GM12891 (cell line): ENCODE data around the gene E2F6.

Experiments
- DNase-seq: peaks from one replicate; pipeline ENCODE4 v3.0.0; 2011; ENCODE audit warnings: low spot score; ENCODE audit not compliant: insufficient read length
- FAIRE-seq: peaks from 2 replicates; lab custom pipeline; 2011; peaks lifted over from hg19 to GRCh38; lab: Jason Lieb, UNC
- PAX5 ChIP-seq: IDR thresholded peaks from 2 replicates; pipeline ENCODE4 v1.6.1; 2011; ENCODE audit warnings: low read length, moderate library complexity, mild to moderate bottlenecking; ENCODE audit not compliant: insufficient read depth, severe bottlenecking
- POLR2A ChIP-seq: IDR thresholded peaks from 2 replicates; pipeline ENCODE4 v1.6.1; 2011; ENCODE audit warnings: low read depth, low read length, control low read depth
- POLR2AphosphoS5 ChIP-seq: IDR thresholded peaks from 2 replicates; pipeline ENCODE4 v1.6.1; 2011; ENCODE audit warnings: low read depth, low read length, control low read depth
- POU2F2 ChIP-seq: IDR thresholded peaks from 2 replicates; pipeline ENCODE4 v1.6.1; 2011; ENCODE audit warnings: low read depth, mild to moderate bottlenecking, control low read depth, low read length, moderate library complexity
- SPI1 ChIP-seq: IDR thresholded peaks from 2 replicates; pipeline ENCODE4 v1.6.1; 2011; ENCODE audit warnings: low read depth, low read length, control low read depth
- TAF1 ChIP-seq: IDR thresholded peaks from 2 replicates; pipeline ENCODE4 v1.6.1; 2011; ENCODE audit warnings: low read depth, low read length, control low read depth

The E2F6 gene

DNA sequence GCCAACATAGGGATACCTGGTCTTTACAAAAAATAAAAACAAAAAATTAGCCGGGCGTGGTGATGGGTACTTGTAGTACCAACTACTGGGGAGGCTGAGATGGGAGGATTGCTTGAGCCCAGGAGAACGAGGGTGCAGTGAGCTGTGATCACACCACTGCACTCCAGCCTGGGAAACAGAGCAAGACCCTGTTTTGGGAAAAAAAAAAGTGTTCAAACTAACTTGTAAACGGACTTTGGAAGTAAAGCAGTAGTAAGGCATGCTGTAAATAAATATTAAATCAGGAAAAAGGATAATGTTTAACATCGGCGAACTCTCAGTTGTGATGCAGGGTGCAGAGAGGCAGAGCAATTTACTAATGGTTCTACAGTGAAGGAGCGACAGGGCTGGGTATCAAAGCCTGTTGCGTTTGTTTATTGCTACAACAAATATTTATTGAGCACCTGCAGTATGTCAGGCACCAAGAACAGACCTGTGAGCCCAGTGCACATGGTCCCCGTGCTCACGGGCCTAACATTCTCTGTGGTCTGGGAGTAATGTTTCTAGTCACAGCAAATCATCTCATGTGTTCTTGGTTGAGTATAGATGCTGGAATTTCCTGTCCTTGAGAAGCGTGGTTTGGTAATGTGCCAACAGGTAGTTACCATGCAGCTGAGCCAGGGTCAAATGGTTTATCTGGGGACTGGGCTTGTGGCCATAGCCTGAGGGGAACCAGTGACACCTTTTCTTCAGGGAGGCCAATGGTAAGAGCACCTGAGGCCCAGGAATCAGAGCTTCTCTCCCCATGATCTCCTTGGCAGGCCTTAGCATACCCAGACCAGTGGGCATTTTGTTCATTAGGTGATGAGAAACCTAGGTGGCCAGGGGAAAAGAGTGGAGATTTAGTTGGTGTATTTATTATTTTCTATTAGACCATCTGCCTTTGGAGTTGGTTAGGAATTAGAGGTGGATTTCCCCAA, 40.0 kb upstream of the E2F6 start:
- TF ChIP-seq POLR2A (no peak), POLR2AphosphoS5 (no peak), POU2F2 (no peak), SPI1 (no peak), TAF1 (no peak), PAX5 (no peak)
- FAIRE-seq, result peak; percentile 35

GRCh38 chr2:11503354-11503927, 37.5 kb upstream of the E2F6 start:
- TF ChIP-seq SPI1 (no peak), POLR2A (no peak), POLR2AphosphoS5 (no peak), TAF1 (no peak), POU2F2 (no peak), PAX5 (no peak)
- FAIRE-seq, result no peak
- no peak for DNase-seq

More for the DNA sequence above, 40.0 kb upstream of the E2F6 start:
- DNase-seq, result no peak

DNA sequence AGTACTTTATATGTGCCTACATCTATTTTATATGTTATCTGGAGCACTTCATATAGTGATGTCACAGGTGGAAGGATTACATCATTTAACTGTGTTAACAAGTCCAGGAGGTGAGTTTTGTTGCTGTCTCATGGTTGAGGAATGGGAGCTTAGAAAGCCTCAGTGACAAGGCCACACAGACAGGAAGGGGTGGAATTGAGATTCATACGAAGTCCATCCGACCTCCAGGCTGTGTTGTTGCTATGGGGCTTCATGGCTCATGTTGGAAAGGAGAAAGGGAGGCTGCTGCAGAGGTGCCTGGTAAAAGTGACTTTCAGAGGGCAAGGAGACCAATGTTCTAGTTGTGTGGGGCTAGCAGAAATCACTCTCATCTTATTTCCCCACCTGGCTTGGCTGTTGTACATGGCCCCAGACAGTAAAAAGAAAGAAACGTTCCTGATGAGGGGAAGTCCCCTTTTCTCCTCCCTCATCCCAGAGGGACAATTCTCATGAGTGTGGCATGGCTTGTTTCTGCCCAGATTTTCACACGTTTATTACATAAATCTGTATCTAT, 36.9 kb upstream of the E2F6 start:
- TF ChIP-seq POLR2A (no peak), SPI1 (no peak), POU2F2 (no peak), TAF1 (no peak), POLR2AphosphoS5 (no peak), PAX5 (no peak)
- FAIRE-seq (no peak), DNase-seq (no peak)

DNA sequence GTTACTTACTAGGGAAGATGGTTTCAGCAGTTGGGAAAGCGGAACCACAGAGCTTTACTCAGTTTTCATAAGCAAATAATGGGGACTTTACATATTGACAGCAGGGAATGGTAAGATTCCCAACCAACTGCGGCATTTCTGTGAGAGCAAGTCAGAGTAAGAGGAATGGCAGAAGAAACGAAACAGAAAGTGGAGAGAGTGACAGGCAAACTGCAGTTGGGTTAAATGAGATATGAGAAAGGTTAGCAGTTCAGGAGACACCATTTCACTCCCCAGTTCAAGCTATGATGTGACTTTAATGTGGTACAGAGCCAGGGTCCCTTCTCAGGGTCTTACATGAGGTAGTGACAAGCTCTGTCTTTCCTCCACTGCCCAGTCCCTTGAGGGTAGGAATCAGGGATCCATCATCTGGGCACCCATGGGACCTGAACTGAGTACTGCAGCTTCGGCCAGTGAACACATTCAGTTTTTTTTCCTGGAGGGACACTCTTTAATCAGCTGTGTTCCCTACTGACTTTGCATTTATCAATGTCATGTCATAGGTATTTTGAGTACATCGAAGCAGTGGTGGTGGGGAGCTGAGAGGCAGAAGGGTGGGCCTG, 34.8 kb upstream of the E2F6 start:
- FAIRE-seq, result no peak
- no peak for DNase-seq
- TF ChIP-seq SPI1 (no peak), POLR2A (no peak), POU2F2 (no peak), PAX5 (no peak), POLR2AphosphoS5 (no peak), TAF1 (no peak)

DNA sequence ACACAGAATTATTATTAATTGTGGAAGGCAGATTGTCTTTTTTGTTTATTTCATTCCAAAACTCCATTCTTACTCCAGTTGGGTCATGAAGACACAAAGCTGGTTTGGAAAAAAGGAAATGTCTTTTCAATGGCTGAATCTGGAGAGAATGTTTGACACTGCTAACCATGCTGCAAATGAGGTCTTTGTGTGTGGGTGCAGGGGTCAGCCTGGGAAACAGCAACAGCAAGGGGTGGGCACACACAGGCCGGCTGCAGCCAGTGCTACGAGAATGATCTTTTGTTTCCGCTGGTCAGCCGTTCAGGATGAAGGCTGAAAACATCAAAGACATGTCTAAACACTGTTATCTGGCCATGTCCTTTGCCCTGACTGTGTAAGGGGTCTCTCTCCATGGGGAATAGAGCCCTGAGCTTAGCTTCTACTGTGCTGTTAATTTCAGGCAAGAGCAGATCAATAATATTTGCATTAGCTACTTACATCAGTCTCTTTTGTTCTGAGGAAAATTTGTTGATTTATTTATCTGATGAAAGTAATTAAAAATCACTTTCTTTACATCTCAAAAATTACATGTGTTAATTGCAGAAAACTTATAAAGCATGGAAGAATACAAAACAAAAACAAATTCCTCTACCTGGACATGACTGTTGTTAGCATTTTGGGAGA, 33.3 kb upstream of the E2F6 start:
- DNase-seq, result no peak
- FAIRE-seq, result no peak
- no peak for TF ChIP-seq POLR2A
- TF ChIP-seq PAX5, result no peak
- TF ChIP-seq POU2F2, result no peak
- no peak for TF ChIP-seq SPI1
- no peak for TF ChIP-seq POLR2AphosphoS5
- TF ChIP-seq TAF1, result no peak

GRCh38 chr2:11498543-11499034, 32.6 kb upstream of the E2F6 start:
- peak; percentile 95 for FAIRE-seq
- no peak for DNase-seq

GRCh38 chr2:11495844-11496681, 30.1 kb upstream of the E2F6 start:
- no peak for FAIRE-seq
- TF ChIP-seq SPI1 (no peak), TAF1 (no peak), POU2F2 (no peak), POLR2A (no peak), POLR2AphosphoS5 (no peak), PAX5 (no peak)
- no peak for DNase-seq

More at GRCh38 chr2:11498543-11499034, 32.6 kb upstream of the E2F6 start:
- TF ChIP-seq POLR2A, result no peak
- TF ChIP-seq TAF1, result no peak
- TF ChIP-seq POLR2AphosphoS5, result no peak
- TF ChIP-seq POU2F2, result 0 out of 2 replicates have a peak, but pooled peaks have one; percentile 22
- no peak for TF ChIP-seq PAX5

GRCh38 chr2:11494310-11494709, 28.3 kb upstream of the E2F6 start:
- DNase-seq, result no peak
- no peak for FAIRE-seq
- TF ChIP-seq POLR2AphosphoS5, result no peak
- no peak for TF ChIP-seq TAF1
- TF ChIP-seq SPI1, result no peak
- TF ChIP-seq POLR2A, result no peak
- no peak for TF ChIP-seq POU2F2
- no peak for TF ChIP-seq PAX5

DNA sequence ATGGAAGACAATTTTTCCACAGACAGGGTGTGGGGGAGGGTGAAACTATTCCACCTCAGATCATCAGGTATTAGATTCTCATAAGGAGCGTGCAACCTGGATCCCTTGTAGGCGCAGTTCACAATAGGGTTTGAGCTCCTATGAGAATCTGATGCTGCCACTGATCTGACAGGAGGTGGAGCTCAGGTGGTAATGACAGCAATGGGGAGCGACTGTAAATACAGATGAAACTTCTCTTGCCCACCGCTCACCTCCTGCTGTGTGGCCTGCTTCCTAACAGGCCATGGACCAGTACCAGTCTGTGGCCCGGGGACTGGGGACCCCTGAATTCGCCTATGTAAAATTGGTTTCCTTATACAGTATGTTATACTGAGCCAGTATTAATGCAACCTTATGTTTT, 27.3 kb upstream of the E2F6 start:
- TF ChIP-seq POU2F2, result no peak
- no peak for TF ChIP-seq POLR2A
- no peak for TF ChIP-seq POLR2AphosphoS5
- TF ChIP-seq TAF1, result no peak
- TF ChIP-seq SPI1, result no peak
- TF ChIP-seq PAX5, result no peak
- no peak for DNase-seq
- FAIRE-seq, result no peak
